SK-N-SH (cell line): Measurements from ENCODE around the gene ATP2B2. TPM values are rescaled to one million over a fixed set of nuclear protein-coding genes. Genes with fewer than 3 reads are reported as not detected.
"Not testable (repeated sequence)": the region's sequence is repeated elsewhere in the genome, so short reads cannot be mapped to it uniquely, and the experiment has no call there.

Source experiments
- CTCF ChIA-PET: fragments of 300-600, 350-600 bp; formaldehyde crosslinking; extraction: SDS; loops from one replicate; lab custom pipeline; 2021; lab: Yijun Ruan, JAX
- POLR2A ChIA-PET: fragments of 350-600 bp; sonication (Branson Sonifier 250); formaldehyde crosslinking; extraction: SDS; loops from one replicate; lab custom pipeline; 2020; ENCODE audit warnings: antibody characterized with exemption, inconsistent platforms; lab: Yijun Ruan, JAX
- DNase-seq: peaks from one replicate; pipeline ENCODE4 v3.0.0; 2012
- H2AFZ ChIP-seq: fragments of 200-600 bp; sonication (generic); 2 replicates; pipeline ENCODE4 v1.8.1; 2016; ENCODE audit warnings: antibody characterized with exemption, mild to moderate bottlenecking, low read depth
- H3F3A ChIP-seq: fragments of 200-600 bp; sonication (generic); replicated peaks from 2 replicates; pipeline ENCODE3; 2016; ENCODE audit warnings: antibody characterized with exemption, mild to moderate bottlenecking; ENCODE audit not compliant: insufficient read depth
- H3K27ac ChIP-seq, 2 experiments: fragments of 200-500 bp in 1 of 2; fragments of 200-600 bp in 1 of 2; sonication (Bioruptor generic) in 1 of 2; sonication (generic), shearing (Covaris generic) in 1 of 2; 2 replicates each; pipeline versions ENCODE4 v1.5.1 to v1.6.1; 2014 to 2016; ENCODE audit warnings: low read depth in 2 of 2, inconsistent platforms in 1 of 2, low read length in 1 of 2, mild to moderate bottlenecking in 1 of 2, mixed read lengths in 1 of 2
- H3K27me3 ChIP-seq: fragments of 200-600 bp; sonication (generic), shearing (Covaris generic); 2 replicates; pipeline ENCODE4 v1.6.1; 2016; ENCODE audit warnings: mixed run types; ENCODE audit not compliant: insufficient read depth
- H3K36me3 ChIP-seq, 2 experiments: fragments of 200-500 bp in 1 of 2; fragments of 200-600 bp in 1 of 2; sonication (Bioruptor generic) in 1 of 2; sonication (generic) in 1 of 2; replicated peaks in 1 of 2; 2 replicates each; pipeline versions ENCODE3 to v1.5.1; 2014 to 2016; ENCODE audit warnings: low read length in 1 of 2, mild to moderate bottlenecking in 1 of 2; ENCODE audit not compliant: insufficient read depth in 2 of 2, control insufficient read depth in 1 of 2
- H3K4me1 ChIP-seq, 2 experiments: fragments of 200-500 bp in 1 of 2; fragments of 200-600 bp in 1 of 2; sonication (Bioruptor generic) in 1 of 2; sonication (generic), shearing (Covaris generic) in 1 of 2; 2 replicates each; pipeline versions ENCODE4 v1.5.1 to v1.6.1; 2014 to 2016; ENCODE audit warnings: low read depth in 1 of 2, low read length in 1 of 2, mixed run types in 1 of 2; ENCODE audit not compliant: insufficient read depth in 2 of 2, control insufficient read depth in 1 of 2
- H3K4me2 ChIP-seq: fragments of 200-600 bp; sonication (generic), shearing (Covaris generic); 2 replicates; pipeline ENCODE4 v1.6.1; 2017; ENCODE audit warnings: mixed run types
- H3K4me3 ChIP-seq, 2 experiments: fragments of 200-500 bp in 1 of 2; fragments of 200-600 bp in 1 of 2; sonication (Bioruptor generic) in 1 of 2; sonication (generic), shearing (Covaris generic) in 1 of 2; 2 replicates each; pipeline versions ENCODE4 v1.5.1 to v1.8.1; 2014 to 2016; ENCODE audit warnings: low read depth in 2 of 2, inconsistent platforms in 1 of 2, low read length in 1 of 2, mild to moderate bottlenecking in 1 of 2, mixed read lengths in 1 of 2, moderate library complexity in 1 of 2
- H3K79me2 ChIP-seq: fragments of 200-600 bp; sonication (generic); 2 replicates; pipeline ENCODE4 v1.8.1; 2017; ENCODE audit warnings: mild to moderate bottlenecking; ENCODE audit not compliant: insufficient read depth
- H3K9ac ChIP-seq: fragments of 200-600 bp; sonication (generic); 2 replicates; pipeline ENCODE4 v1.6.1; 2017; ENCODE audit warnings: mixed run types
- H3K9me2 ChIP-seq: fragments of 200-600 bp; sonication (generic); 2 replicates; pipeline ENCODE4 v1.6.1; 2017; ENCODE audit warnings: mixed run types
- H3K9me3 ChIP-seq: fragments of 200-600 bp; sonication (generic); 2 replicates; pipeline ENCODE4 v1.6.1; 2017; ENCODE audit warnings: mixed run types, mild to moderate bottlenecking, moderate library complexity
- H4K20me1 ChIP-seq: fragments of 200-600 bp; sonication (generic); 2 replicates; pipeline ENCODE4 v1.6.1; 2017; ENCODE audit warnings: mild to moderate bottlenecking, mixed run types; ENCODE audit not compliant: insufficient read depth
- CTCF ChIP-seq: fragments of 200-600 bp; sonication (generic); IDR thresholded peaks from 2 replicates; pipeline ENCODE4 v1.6.1; 2017; ENCODE audit warnings: antibody characterized with exemption, mild to moderate bottlenecking, moderate library complexity
- EP300 ChIP-seq, 2 experiments: IDR thresholded peaks; 2 replicates each; pipeline versions ENCODE4 v1.4.0 to v1.6.1; 2012; ENCODE audit warnings: borderline replicate concordance in 1 of 2, low read depth in 1 of 2, low read length in 1 of 2
- FOXJ3 ChIP-seq: sonication (generic); formaldehyde crosslinking; IDR thresholded peaks from 2 replicates; pipeline ENCODE4 v1.5.1; 2020; ENCODE audit warnings: mild to moderate bottlenecking, missing genetic modification reagents
- GATA2 ChIP-seq: sonication (generic); formaldehyde crosslinking; IDR thresholded peaks from 2 replicates; pipeline ENCODE4 v1.5.0; 2020; ENCODE audit warnings: mild to moderate bottlenecking, missing genetic modification reagents
- MAX ChIP-seq: IDR thresholded peaks from 2 replicates; pipeline ENCODE4 v1.4.0; 2012; ENCODE audit warnings: low read depth
- NFIC ChIP-seq: IDR thresholded peaks from 2 replicates; pipeline ENCODE4 v1.4.0; 2012; ENCODE audit warnings: borderline replicate concordance
- NRF1 ChIP-seq: IDR thresholded peaks from 2 replicates; pipeline ENCODE4 v1.6.1; 2012; ENCODE audit warnings: low read depth, mild to moderate bottlenecking, low read length
- RAD21 ChIP-seq: IDR thresholded peaks from 2 replicates; pipeline ENCODE4 v1.6.1; 2012; ENCODE audit warnings: mild to moderate bottlenecking, low read length
- RCOR1 ChIP-seq: fragments of 150-350 bp; IDR thresholded peaks from 2 replicates; pipeline ENCODE4 v1.6.1; 2017; ENCODE audit warnings: antibody characterized with exemption, low read length
- TEAD4 ChIP-seq: IDR thresholded peaks from 2 replicates; pipeline ENCODE4 v1.4.0; 2012; ENCODE audit warnings: mild to moderate bottlenecking, borderline replicate concordance; ENCODE audit not compliant: insufficient read depth
- USF1 ChIP-seq: IDR thresholded peaks from 2 replicates; pipeline ENCODE4 v1.4.0; 2012; ENCODE audit warnings: low read depth, borderline replicate concordance
- USF2 ChIP-seq: fragments of 150-350 bp; IDR thresholded peaks from 2 replicates; pipeline ENCODE4 v1.6.1; 2017; ENCODE audit warnings: antibody characterized with exemption, low read length, low read depth, borderline replicate concordance
- YY1 ChIP-seq: IDR thresholded peaks from 2 replicates; pipeline ENCODE4 v1.4.0; 2012; ENCODE audit warnings: low read depth, mild to moderate bottlenecking
- WGBS: methylation state at CpG from one replicate; pipeline ENCODE4 v1.1.6; 2017; ENCODE audit warnings: low lambda C conversion rate; 5-methylcytosine and 5-hydroxymethylcytosine counted together
- polyA plus RNA-seq, 3 experiments: library from polyadenylated mRNA; depleted of rRNA; stranded (reverse); fragments of >200 nt; gene quantifications; 2 replicates each; pipeline ENCODE4 v1.2.3, GENCODE V29; 2012
- TF ChIP-seq, protein P1 (sequence below): IDR thresholded peaks from 2 replicates; pipeline ENCODE4; 2012

The ATP2B2 gene
- polyA plus RNA-seq, 1 of the 3 experiments (the other 2 are of a cell fraction), result 0.15 TPM

DNA sequence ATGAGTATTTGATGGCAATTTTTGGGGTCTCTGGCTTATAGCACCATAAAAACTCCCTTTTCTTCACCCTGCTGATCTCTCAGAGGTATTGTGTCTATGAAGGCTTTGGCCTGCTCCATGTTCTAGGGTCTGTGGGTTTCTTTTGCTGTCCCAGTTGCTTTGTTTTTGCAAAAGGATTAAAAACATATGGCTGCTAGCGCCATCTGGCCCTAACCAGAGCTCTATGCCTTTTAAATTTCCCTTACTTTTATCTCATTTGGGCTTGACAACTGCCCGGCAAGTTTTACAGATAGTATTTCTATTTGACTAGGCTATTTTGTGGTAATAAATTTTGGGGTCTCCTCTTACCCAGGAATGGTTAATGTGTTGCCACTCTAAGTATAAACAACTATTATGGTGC lies 206.2 kb downstream of the ATP2B2 start:
- no peaks in the 10 kb centered on the region for H4K20me1 ChIP-seq
- TF ChIP-seq RAD21 (peak; percentile 33), CTCF (peak; percentile 15), USF1 (no peak)
- H3K79me2 ChIP-seq, result no peaks in the 10 kb centered on the region
- no peak overlapping the region for H3K4me2 ChIP-seq
- ChIA-PET POLR2A (no interaction called here), CTCF (interaction anchor here (0.7 kb wide), 1 partner anchor 453 kb away, joined by 4 read pairs; no protein-coding TSS in a partner anchor)
- H3F3A ChIP-seq, result peaks cover 18% of the 10 kb centered on the region
- peaks cover 0 to 3% of the 10 kb centered on the region in 2 experiments; a peak in 1 of 4 replicates for H3K4me1 ChIP-seq
- H3K9me3 ChIP-seq, result no peaks in the 10 kb centered on the region
- H3K9me2 ChIP-seq, result no peaks in the 10 kb centered on the region
- peaks cover 37 to 45% of the 10 kb centered on the region in 2 experiments for H3K36me3 ChIP-seq
- no peaks in the 10 kb centered on the region for H3K27me3 ChIP-seq
- WGBS, result 54% methylated on average over 2 of the region's 2 CpGs
- H3K9ac ChIP-seq, result no peak overlapping the region
- H3K27ac ChIP-seq, result peak overlapping the region in 1 of 2 experiments; percentile 50; a peak in 1 of 4 replicates
- no peak overlapping the region for H2AFZ ChIP-seq
- H3K4me3 ChIP-seq, result no peak overlapping the region
- DNase-seq, result peak; percentile 30

DNA sequence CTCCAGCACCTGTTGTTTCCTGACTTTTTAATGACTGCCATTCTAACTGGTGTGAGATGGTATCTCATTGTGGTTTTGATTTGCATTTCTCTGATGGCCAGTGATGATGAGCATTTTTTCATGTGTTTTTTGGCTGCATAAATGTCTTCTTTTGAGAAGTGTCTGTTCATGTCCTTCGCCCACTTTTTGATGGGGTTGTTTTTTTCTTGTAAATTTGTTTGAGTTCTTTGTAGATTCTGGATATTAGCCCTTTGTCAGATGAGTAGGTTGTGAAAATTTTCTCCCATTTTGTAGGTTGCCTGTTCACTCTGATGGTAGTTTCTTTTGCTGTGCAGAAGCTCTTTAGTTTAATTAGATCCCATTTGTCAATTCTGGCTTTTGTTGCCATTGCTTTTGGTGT lies 207.3 kb downstream of the ATP2B2 start:
- H3K79me2 ChIP-seq, H3K4me2 ChIP-seq, H3K27ac ChIP-seq, H3K9ac ChIP-seq, H3K4me1 ChIP-seq, DNase-seq, H3K27me3 ChIP-seq, H3K9me3 ChIP-seq, H3K4me3 ChIP-seq, CTCF ChIA-PET, H4K20me1 ChIP-seq, H3K9me2 ChIP-seq, POLR2A ChIA-PET, H2AFZ ChIP-seq: not testable (repeated sequence)
- Histone ChIP-seq H3F3A (peaks cover 18% of the 10 kb centered on the region), H3K36me3 (peaks cover 26 to 34% of the 10 kb centered on the region in 2 experiments)
- 73% methylated on average over 1 of the region's 1 CpG for WGBS

DNA sequence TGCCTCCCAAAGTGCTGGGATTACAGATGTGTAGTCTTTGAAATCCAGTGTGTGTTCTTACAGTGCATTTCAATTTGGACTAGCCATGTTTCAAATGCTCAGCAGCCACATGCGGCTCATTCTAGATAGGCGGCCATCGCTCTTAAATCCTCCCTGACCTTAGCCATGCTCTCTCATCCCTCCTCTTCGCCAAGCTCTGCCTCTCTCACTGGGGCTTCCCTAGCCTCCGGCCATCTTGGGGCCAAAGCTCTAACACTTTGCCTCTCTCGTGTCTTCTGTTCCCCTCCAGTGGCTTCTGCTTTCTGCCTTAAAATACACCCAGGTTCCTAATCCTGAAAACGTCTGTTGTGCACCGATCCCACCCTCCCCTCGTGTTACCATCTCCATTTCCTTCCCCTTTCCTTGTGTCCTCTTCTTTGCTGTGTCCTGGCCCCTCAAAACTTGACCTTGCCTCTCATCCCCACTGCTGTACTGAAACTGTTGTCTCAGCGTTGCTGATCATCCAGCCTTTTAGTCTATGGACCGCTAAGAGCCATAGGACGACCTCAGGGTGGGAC lies 211.3 kb downstream of the ATP2B2 start:
- Histone ChIP-seq H3K79me2 (no peaks in the 10 kb centered on the region), H3K4me2 (no peak overlapping the region), H3F3A (peaks cover 5% of the 10 kb centered on the region), H3K9me3 (no peaks in the 10 kb centered on the region), H3K9me2 (no peaks in the 10 kb centered on the region), H2AFZ (no peak overlapping the region), H3K4me3 (no peak overlapping the region), H4K20me1 (no peaks in the 10 kb centered on the region), H3K27me3 (no peaks in the 10 kb centered on the region), H3K9ac (no peak overlapping the region), H3K27ac (no peak overlapping the region), H3K4me1 (no peaks in the 10 kb centered on the region), H3K36me3 (peaks cover 6 to 7% of the 10 kb centered on the region in 2 experiments)
- DNase-seq, result no peak
- 91% methylated on average over 12 of the region's 12 CpGs for WGBS
- ChIA-PET CTCF (interaction anchor here (1.0 to 1.2 kb wide), 2 partner anchors 30 to 50 kb away, joined by 3 read pairs; no protein-coding TSS in a partner anchor), POLR2A (no interaction called here)
- TF ChIP-seq NRF1, result no peak
- TF ChIP-seq FOXJ3 (CRISPR knock-in tag), result no peak
- TF ChIP-seq USF2, result no peak
- no peak for TF ChIP-seq EP300 (IDR thresholded peaks at IDR 0.05; ENCODE audit: borderline replicate concordance in 1 of 2, low read depth in 1 of 2, low read length in 1 of 2)
- TF ChIP-seq YY1, result no peak
- TF ChIP-seq, protein P1, sequence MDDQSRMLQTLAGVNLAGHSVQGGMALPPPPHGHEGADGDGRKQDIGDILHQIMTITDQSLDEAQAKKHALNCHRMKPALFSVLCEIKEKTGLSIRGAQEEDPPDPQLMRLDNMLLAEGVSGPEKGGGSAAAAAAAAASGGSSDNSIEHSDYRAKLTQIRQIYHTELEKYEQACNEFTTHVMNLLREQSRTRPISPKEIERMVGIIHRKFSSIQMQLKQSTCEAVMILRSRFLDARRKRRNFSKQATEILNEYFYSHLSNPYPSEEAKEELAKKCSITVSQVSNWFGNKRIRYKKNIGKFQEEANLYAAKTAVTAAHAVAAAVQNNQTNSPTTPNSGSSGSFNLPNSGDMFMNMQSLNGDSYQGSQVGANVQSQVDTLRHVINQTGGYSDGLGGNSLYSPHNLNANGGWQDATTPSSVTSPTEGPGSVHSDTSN, result no peak
- no peak for TF ChIP-seq GATA2 (CRISPR knock-in tag)
- TF ChIP-seq MAX, result no peak
- TF ChIP-seq RCOR1, result no peak
- no peak for TF ChIP-seq CTCF
- no peak for TF ChIP-seq TEAD4
- no peak for TF ChIP-seq NFIC
